HUES6 (cell line): ENCODE measurements around the gene GCNT4.

ENCODE experiments used
- H3K27ac ChIP-seq: 2 replicates; pipeline ENCODE4 v1.7.0; 2013; ENCODE audit warnings: low read depth, mild to moderate bottlenecking, low read length, inconsistent platforms
- H3K27me3 ChIP-seq: 2 replicates; pipeline ENCODE4 v1.6.1; 2013; ENCODE audit warnings: low read length; ENCODE audit not compliant: control insufficient read depth, insufficient read depth
- H3K36me3 ChIP-seq: 2 replicates; pipeline ENCODE4 v1.6.1; 2013; ENCODE audit warnings: low read length; ENCODE audit not compliant: control insufficient read depth, insufficient read depth
- H3K4me1 ChIP-seq: 2 replicates; pipeline ENCODE4 v1.6.1; 2013; ENCODE audit warnings: low read length; ENCODE audit not compliant: control insufficient read depth, insufficient read depth
- H3K4me3 ChIP-seq: 2 replicates; pipeline ENCODE4 v1.5.1; 2013; ENCODE audit warnings: low read depth, low read length
- H3K9ac ChIP-seq: one replicate; pipeline ENCODE4 v1.6.1; 2013; ENCODE audit warnings: mild to moderate bottlenecking, low read length
- H3K9me3 ChIP-seq: 2 replicates; pipeline ENCODE4 v1.6.1; 2013; ENCODE audit warnings: low read depth, low read length; ENCODE audit not compliant: control insufficient read depth, insufficient read depth

Gene GCNT4

DNA sequence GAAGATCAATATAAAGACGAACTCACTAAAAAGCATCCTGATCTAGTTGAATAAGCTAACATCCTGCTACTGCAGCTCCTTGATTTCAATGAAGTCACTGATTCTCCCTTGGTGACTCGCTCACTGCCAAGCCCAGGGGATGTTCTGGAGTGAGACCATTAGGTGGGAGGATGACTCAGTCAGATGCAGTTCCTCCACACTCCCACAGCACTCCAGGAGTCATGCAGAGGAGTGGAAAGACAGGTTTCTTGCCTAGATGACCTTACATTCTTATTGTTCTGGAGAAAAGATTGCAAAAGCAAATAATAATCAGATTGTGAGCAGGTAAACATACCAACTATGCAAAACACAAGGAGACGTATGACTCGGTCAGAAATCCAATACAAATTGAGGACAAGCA is 15.3 kb downstream of the GCNT4 start:
- H3K4me1 ChIP-seq = peaks cover 4% of the 10 kb centered on the region; the same call in 1 of the 2 replicates
- H3K9me3 ChIP-seq = no peaks in the 10 kb centered on the region
- H3K4me3 ChIP-seq = no peak overlapping the region
- no peaks in the 10 kb centered on the region for H3K36me3 ChIP-seq
- no peak overlapping the region for H3K9ac ChIP-seq
- no peaks in the 10 kb centered on the region for H3K27me3 ChIP-seq
- H3K27ac ChIP-seq = no peak overlapping the region

GRCh38 chr5:75034137-75034739 is 18.1 kb downstream of the GCNT4 start:
- Histone ChIP-seq H3K36me3 (no peaks in the 10 kb centered on the region), H3K27me3 (no peaks in the 10 kb centered on the region), H3K4me3 (no peak overlapping the region), H3K9me3 (no peaks in the 10 kb centered on the region), H3K27ac (no peak overlapping the region), H3K9ac (no peak overlapping the region), H3K4me1 (peaks cover 4% of the 10 kb centered on the region; the same call in 1 of the 2 replicates)

- peaks cover 4% of the 10 kb centered on the region; the same call in 1 of the 2 replicates for H3K4me1 ChIP-seq
- no peaks in the 10 kb centered on the region for H3K36me3 ChIP-seq
- no peaks in the 10 kb centered on the region for H3K27me3 ChIP-seq
- no peak overlapping the region for H3K27ac ChIP-seq
- no peak overlapping the region for H3K9ac ChIP-seq
- H3K9me3 ChIP-seq = no peaks in the 10 kb centered on the region
- H3K4me3 ChIP-seq = no peak overlapping the region
Observed at GRCh38 chr5:75031366-75031765, 21.0 kb downstream of the GCNT4 start.

GRCh38 chr5:75028090-75028489 is 24.3 kb downstream of the GCNT4 start:
- Histone ChIP-seq H3K4me3 (no peak overlapping the region), H3K27me3 (no peaks in the 10 kb centered on the region), H3K4me1 (no peaks in the 10 kb centered on the region; the same call in 1 of the 2 replicates), H3K36me3 (no peaks in the 10 kb centered on the region), H3K9me3 (no peaks in the 10 kb centered on the region), H3K9ac (no peak overlapping the region), H3K27ac (no peak overlapping the region)

DNA sequence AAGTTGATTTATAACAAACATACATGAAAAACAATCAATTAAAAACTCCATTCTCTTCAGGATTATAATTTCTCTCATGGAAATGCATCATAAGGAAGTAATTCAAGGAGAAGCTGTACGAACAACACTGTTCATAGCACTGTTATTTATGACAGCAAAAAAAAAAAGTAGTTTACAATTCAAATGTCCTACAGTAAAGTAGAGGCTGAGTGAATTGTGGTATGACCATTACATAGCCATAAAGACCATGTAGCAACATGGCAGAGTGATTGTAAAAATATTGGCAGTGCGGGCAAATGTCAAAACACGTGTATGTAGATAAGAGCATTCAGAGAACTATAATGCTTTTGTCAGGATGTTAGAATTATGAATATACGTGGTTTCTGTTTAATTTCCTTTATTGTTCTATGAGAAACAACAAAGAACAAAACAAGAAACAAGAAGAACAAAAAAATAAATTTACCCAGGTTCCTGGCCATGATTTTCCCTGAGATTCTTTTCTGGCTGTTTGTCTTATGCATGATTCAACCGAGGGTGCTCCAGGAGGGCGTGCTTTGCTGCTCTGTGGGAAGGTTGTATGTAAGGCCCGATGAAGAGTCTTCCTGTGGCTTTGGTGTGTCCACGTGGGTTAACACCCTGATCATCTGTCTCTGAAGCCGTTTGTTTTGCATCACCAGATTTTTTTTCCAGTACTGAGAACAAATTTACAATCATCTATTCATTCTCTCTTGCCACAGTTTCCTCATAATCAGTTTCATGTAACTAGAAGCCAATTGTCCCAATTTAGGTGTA is 28.8 kb downstream of the GCNT4 start:
- H3K27me3 ChIP-seq = no peaks in the 10 kb centered on the region
- no peaks in the 10 kb centered on the region for H3K9me3 ChIP-seq
- peaks cover 3% of the 10 kb centered on the region; the same call in 1 of the 2 replicates for H3K4me1 ChIP-seq
- no peak overlapping the region for H3K27ac ChIP-seq
- H3K36me3 ChIP-seq = no peaks in the 10 kb centered on the region
- no peak overlapping the region for H3K4me3 ChIP-seq
- H3K9ac ChIP-seq = no peak overlapping the region

DNA sequence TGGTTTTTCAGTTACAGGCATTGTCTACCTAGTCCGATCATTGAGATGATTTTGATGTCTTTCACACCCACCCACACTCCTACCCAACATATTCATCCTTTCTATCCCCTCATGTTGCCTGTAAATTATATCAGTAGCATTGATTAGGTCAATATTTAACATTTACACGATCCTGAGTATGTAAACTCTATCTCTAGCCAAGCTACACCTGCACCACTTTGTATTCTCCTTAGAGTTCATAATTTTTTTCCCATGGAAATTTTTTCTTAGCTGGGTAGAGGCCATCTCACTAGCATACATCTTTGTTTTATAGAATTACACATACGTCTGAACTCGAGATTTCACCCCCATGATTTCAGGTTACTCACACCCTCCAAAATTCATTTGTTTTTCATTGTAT is 30.6 kb downstream of the GCNT4 start:
- peaks cover 4% of the 10 kb centered on the region; the same call in 1 of the 2 replicates for H3K4me1 ChIP-seq
- H3K27me3 ChIP-seq = no peaks in the 10 kb centered on the region
- H3K9me3 ChIP-seq = no peaks in the 10 kb centered on the region
- no peak overlapping the region for H3K27ac ChIP-seq
- no peaks in the 10 kb centered on the region for H3K36me3 ChIP-seq
- no peak overlapping the region for H3K9ac ChIP-seq
- no peak overlapping the region for H3K4me3 ChIP-seq

GRCh38 chr5:75021219-75021618 is 31.1 kb downstream of the GCNT4 start:
- no peak overlapping the region for H3K4me3 ChIP-seq
- H3K27me3 ChIP-seq = no peaks in the 10 kb centered on the region
- no peak overlapping the region for H3K27ac ChIP-seq
- H3K4me1 ChIP-seq = peaks cover 4% of the 10 kb centered on the region; the same call in 1 of the 2 replicates
- no peaks in the 10 kb centered on the region for H3K36me3 ChIP-seq
- H3K9me3 ChIP-seq = no peaks in the 10 kb centered on the region
- H3K9ac ChIP-seq = no peak overlapping the region

- H3K27me3 ChIP-seq = no peaks in the 10 kb centered on the region
- no peak overlapping the region for H3K9ac ChIP-seq
- peaks cover 4% of the 10 kb centered on the region; the same call in 1 of the 2 replicates for H3K4me1 ChIP-seq
Observed at GRCh38 chr5:75020016-75020656, 32.2 kb downstream of the GCNT4 start.

GRCh38 chr5:75018805-75019587 is 33.4 kb downstream of the GCNT4 start:
- H3K36me3 ChIP-seq = no peaks in the 10 kb centered on the region
- H3K27ac ChIP-seq = no peak overlapping the region
- H3K4me1 ChIP-seq = peaks cover 4% of the 10 kb centered on the region; the same call in 1 of the 2 replicates

More at GRCh38 chr5:75020016-75020656, 32.2 kb downstream of the GCNT4 start:
- no peaks in the 10 kb centered on the region for H3K9me3 ChIP-seq
- H3K36me3 ChIP-seq = no peaks in the 10 kb centered on the region
- no peak overlapping the region for H3K27ac ChIP-seq
- H3K4me3 ChIP-seq = no peak overlapping the region

DNA sequence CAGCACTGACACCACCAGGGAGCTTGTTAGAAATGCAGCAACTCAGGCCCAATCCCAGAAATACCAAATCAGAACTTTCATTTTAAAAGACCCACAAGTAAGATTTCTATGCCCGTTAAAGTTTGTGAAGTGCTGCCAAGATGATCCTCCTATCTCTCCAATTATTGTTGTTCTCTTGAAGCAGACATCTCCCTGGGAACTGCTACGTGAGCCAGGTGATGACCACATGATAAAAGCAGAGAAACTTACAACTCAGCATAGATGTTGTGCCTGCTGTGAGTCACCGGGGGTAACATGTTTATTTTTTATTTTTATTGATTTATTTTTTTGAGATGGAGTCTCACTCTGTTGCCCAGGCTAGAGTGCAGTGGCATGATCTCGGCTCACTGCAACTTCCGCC is 34.4 kb downstream of the GCNT4 start:
- Histone ChIP-seq H3K27me3 (no peaks in the 10 kb centered on the region), H3K9ac (no peak overlapping the region), H3K4me1 (0 out of 2 replicates have a peak, but pooled peaks cover 4% of the 10 kb centered on the region), H3K36me3 (no peaks in the 10 kb centered on the region), H3K27ac (no peak overlapping the region), H3K4me3 (no peak overlapping the region), H3K9me3 (no peaks in the 10 kb centered on the region)

More at GRCh38 chr5:75018805-75019587, 33.4 kb downstream of the GCNT4 start:
- Histone ChIP-seq H3K27me3 (no peaks in the 10 kb centered on the region), H3K9me3 (no peaks in the 10 kb centered on the region), H3K4me3 (no peak overlapping the region), H3K9ac (no peak overlapping the region)
